GM12892 (cell line): ENCODE data around the gene ATXN7L3.
"Not testable (repeated sequence)": the region's sequence is repeated elsewhere in the genome, so short reads cannot be mapped to it uniquely, and the experiment has no call there.

Experiments
- DNase-seq: peaks from one replicate; pipeline ENCODE4 v3.0.0; 2011; ENCODE audit not compliant: insufficient read length
- FAIRE-seq: peaks from 2 replicates; lab custom pipeline; 2011; peaks lifted over from hg19 to GRCh38; lab: Jason Lieb, UNC
- POLR2A ChIP-seq: IDR thresholded peaks from 2 replicates; pipeline ENCODE4 v1.6.1; 2011; ENCODE audit warnings: low read depth, low read length, control low read depth
- POLR2AphosphoS5 ChIP-seq: IDR thresholded peaks from 2 replicates; pipeline ENCODE4 v1.6.1; 2011; ENCODE audit warnings: low read depth, low read length, control low read depth
- TAF1 ChIP-seq: IDR thresholded peaks from 2 replicates; pipeline ENCODE4 v1.6.1; 2011; ENCODE audit warnings: low read depth, mild to moderate bottlenecking, control low read depth, low read length, borderline replicate concordance

Gene ATXN7L3

GRCh38 chr17:44152875-44153274 lies 46.8 kb downstream of the ATXN7L3 start:
- FAIRE-seq = no peak
- no peak for DNase-seq
- TF ChIP-seq POLR2AphosphoS5 = no peak
- TF ChIP-seq POLR2A = no peak
- no peak for TF ChIP-seq TAF1

- DNase-seq (no peak), FAIRE-seq (no peak)
- no peak for TF ChIP-seq POLR2A
- no peak for TF ChIP-seq POLR2AphosphoS5
- TF ChIP-seq TAF1 = no peak
Measured at GRCh38 chr17:44149750-44150329, 49.8 kb downstream of the ATXN7L3 start.

GRCh38 chr17:44149066-44149465 lies 50.6 kb downstream of the ATXN7L3 start:
- DNase-seq, FAIRE-seq: not testable (repeated sequence)

GRCh38 chr17:44147812-44148211 lies 51.9 kb downstream of the ATXN7L3 start:
- TF ChIP-seq TAF1 (no peak), POLR2A (no peak), POLR2AphosphoS5 (no peak)
- FAIRE-seq = no peak

GRCh38 chr17:44146375-44147346 lies 53.0 kb downstream of the ATXN7L3 start:
- no peak for DNase-seq
- no peak for FAIRE-seq
- TF ChIP-seq TAF1 (no peak), POLR2AphosphoS5 (no peak), POLR2A (no peak)

More at GRCh38 chr17:44147812-44148211, 51.9 kb downstream of the ATXN7L3 start:
- DNase-seq = no peak

GRCh38 chr17:44144966-44145739 lies 54.5 kb downstream of the ATXN7L3 start:
- DNase-seq = no peak
- TF ChIP-seq POLR2AphosphoS5 (no peak), TAF1 (no peak), POLR2A (no peak)
- no peak for FAIRE-seq

- not testable (repeated sequence) for FAIRE-seq, DNase-seq
Measured at GRCh38 chr17:44143921-44144320, 55.8 kb downstream of the ATXN7L3 start.
